ENCODE measurements around the gene IFT43.

IFT43 gene

DNA sequence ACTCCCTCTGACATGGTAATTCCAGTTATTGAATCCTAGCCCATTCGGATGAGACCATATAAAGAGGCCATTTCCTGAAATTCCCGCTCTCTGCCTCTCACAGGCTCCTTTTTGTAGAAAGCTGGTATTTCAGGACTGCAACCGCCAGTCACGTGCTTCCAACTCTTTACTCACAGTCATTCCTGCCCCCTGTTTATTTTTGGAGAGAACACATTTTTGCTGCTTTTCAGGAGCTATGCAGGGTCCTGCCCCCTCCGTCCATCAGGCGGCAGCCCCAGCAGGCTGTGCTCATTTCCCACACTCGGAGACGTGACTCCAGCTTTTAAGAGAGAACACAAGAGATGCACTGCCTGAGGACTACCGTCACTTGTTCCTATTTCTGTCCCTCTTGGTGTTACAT, 26.8 kb downstream of the IFT43 start:
- H3K27ac ChIP-seq = no peak overlapping the region
- no peak overlapping the region for H3K4me3 ChIP-seq
- no peaks in the 10 kb centered on the region for H3K27me3 ChIP-seq
- no peak for TF ChIP-seq Cebpa-rat (IDR thresholded peaks at IDR 0.05)
- no peak overlapping the region for H3K9ac ChIP-seq
- no peaks in the 10 kb centered on the region for H4K20me1 ChIP-seq
- H3K4me1 ChIP-seq = peaks cover 0 to 9% (median 0%) of the 10 kb centered on the region in 10 experiments; a peak in 4 of 20 replicates
- peaks cover 0 to 82% (median 9%) of the 10 kb centered on the region in 11 experiments; a peak in 10 of 22 replicates for H3K36me3 ChIP-seq
- no peaks in the 10 kb centered on the region; a peak in 1 of 22 replicates for H3K9me3 ChIP-seq (replicated peaks in 1 of 11)
- H3K4me2 ChIP-seq = no peak overlapping the region

DNA sequence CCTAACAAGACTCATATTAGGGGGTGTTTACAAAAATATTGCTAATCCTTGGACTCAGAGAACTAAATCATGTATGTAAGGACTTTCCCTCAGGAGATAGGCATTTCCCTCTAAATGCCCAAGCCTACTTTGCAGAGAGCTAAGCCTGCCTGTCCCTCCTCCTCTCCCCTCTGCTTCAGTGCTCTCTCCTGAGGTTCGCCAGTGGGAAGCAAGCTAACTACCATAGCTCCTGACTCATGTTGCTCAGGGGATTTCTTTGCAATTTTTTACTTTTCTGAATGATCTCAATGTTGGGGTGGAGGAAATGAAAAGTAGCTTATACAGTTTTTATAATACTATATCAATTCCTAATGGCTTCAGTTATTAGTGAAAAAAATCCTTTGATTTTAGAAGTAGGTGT, 29.6 kb downstream of the IFT43 start:
- H3K4me3 ChIP-seq = no peak overlapping the region
- H3K27ac ChIP-seq = no peak overlapping the region

DNA sequence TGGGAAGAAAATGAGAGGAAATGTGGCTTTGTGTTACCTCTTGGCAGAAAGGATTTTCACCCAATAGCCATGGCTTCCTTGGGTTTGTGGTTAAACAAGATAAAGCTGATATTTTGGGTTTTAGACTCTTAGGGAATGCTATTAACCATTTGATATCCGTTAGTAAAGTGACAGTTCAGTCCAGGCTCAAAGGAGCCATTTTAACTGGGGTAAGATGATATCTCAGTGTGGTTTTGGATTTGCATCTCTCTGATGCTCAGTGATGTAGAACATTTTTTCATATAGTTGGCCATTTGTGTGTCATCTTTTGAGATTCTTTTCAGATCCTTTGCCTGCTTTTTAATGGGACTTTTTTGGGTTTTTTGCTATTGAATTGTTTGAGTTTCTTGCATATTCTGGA, 30.1 kb downstream of the IFT43 start:
- Histone ChIP-seq H3K27ac (no peak overlapping the region), H3K27me3 (no peaks in the 10 kb centered on the region), H3K9me3 (replicated peaks in 1 of 11) (peaks cover 18 to 24% (median 21%) of the 10 kb centered on the region in 11 experiments), H3K36me3 (peaks cover 10 to 82% (median 20%) of the 10 kb centered on the region in 11 experiments; a peak in 18 of 22 replicates), H4K20me1 (no peaks in the 10 kb centered on the region), H3K9ac (no peak overlapping the region), H3K4me3 (no peak overlapping the region), H3K4me1 (peaks cover 0 to 9% (median 0%) of the 10 kb centered on the region in 10 experiments; a peak in 4 of 20 replicates), H3K4me2 (peak overlapping the region in 1 of 11 experiments; percentile 2; a peak in 1 of 22 replicates)
- TF ChIP-seq Cebpa-rat (IDR thresholded peaks at IDR 0.05) = no peak

More for the DNA sequence above, 29.6 kb downstream of the IFT43 start:
- H3K9me3 ChIP-seq (replicated peaks in 1 of 11) = peaks cover 13 to 19% (median 16%) of the 10 kb centered on the region in 11 experiments
- H3K36me3 ChIP-seq = peaks cover 5 to 79% (median 17%) of the 10 kb centered on the region in 11 experiments; a peak in 16 of 22 replicates
- no peaks in the 10 kb centered on the region for H3K27me3 ChIP-seq
- no peak overlapping the region for H3K9ac ChIP-seq
- H4K20me1 ChIP-seq = no peaks in the 10 kb centered on the region
- peaks cover 0 to 9% (median 0%) of the 10 kb centered on the region in 10 experiments; a peak in 4 of 20 replicates for H3K4me1 ChIP-seq
- no peak for TF ChIP-seq Cebpa-rat (IDR thresholded peaks at IDR 0.05)
- peak overlapping the region in 1 of 11 experiments; percentile 2; a peak in 1 of 22 replicates for H3K4me2 ChIP-seq

DNA sequence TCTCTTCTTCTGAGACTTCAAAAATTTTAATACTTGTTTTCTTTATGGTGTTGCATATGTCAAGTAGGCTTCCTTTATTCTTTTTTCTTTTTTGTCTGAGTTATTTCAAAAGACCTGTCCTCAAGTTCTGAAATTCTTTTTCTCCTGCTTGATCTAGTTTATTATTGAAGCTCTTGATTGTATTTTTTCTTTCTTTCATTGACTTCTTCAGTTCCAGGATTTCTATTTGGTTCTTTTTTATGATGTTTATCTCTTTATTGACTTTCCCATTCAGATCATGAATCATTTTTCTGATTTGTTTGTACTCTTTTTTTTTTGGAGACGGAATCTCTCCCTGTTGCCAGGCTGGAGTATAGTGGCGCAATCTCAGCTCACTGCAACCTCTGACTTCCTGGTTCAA, 34.1 kb downstream of the IFT43 start:
- Histone ChIP-seq H3K4me2 (no peak overlapping the region), H3K36me3 (peaks cover 8 to 66% (median 22%) of the 10 kb centered on the region in 11 experiments; a peak in 17 of 22 replicates), H3K9ac (no peak overlapping the region), H3K27me3 (no peaks in the 10 kb centered on the region), H3K4me3 (no peak overlapping the region), H3K27ac (no peak overlapping the region), H3K9me3 (replicated peaks in 1 of 11) (peaks cover 23 to 32% (median 27%) of the 10 kb centered on the region in 11 experiments), H4K20me1 (no peaks in the 10 kb centered on the region), H3K4me1 (peaks cover 0 to 9% (median 0%) of the 10 kb centered on the region in 10 experiments; a peak in 4 of 20 replicates)
- TF ChIP-seq Cebpa-rat (IDR thresholded peaks at IDR 0.05) = no peak

DNA sequence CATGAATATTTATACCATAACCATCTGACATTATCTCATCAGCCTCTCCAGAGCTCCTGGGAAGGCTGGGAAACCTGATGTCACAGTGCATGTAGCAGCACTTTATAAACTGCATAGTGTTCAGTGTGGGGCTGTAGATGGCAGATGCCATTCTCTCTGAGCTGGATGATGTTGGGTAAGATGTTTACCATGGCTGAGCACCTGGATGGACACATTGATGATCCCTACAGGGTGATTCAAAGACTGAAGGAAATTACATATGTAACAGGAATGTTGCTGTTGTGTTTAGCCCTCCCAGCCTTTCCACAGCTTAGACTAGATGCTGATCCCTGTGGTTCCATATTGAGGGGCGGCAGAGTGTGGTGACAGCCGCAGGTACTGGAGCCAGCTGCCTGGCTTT, 37.4 kb downstream of the IFT43 start:
- TF ChIP-seq Cebpa-rat (IDR thresholded peaks at IDR 0.05) = no peak

DNA sequence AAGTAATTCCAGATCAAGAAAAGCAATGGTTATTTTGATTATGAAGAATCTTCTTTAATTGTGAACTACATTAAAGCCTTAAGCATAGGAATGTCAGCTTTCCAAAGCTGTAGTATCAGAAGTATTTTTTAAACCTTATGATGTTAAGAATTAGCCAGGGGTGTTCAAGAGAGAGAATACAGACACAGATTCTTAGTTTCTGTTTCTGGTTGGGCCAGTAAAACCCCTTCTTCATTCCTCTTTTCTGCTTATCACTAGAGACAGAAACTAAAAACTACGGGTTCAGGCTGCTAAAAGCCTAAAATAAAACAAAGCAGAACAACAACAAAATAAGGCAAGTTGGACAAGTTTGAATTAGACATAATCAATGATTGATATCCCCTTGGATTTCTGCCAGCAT, 38.2 kb downstream of the IFT43 start:
- Histone ChIP-seq H3K27ac (no peak overlapping the region), H3K27me3 (no peaks in the 10 kb centered on the region), H3K4me1 (no peaks in the 10 kb centered on the region), H4K20me1 (no peaks in the 10 kb centered on the region), H3K4me3 (no peak overlapping the region), H3K9ac (no peak overlapping the region), H3K9me3 (replicated peaks in 1 of 11) (peaks cover 23 to 30% (median 25%) of the 10 kb centered on the region in 11 experiments), H3K36me3 (peaks cover 8 to 50% (median 22%) of the 10 kb centered on the region in 11 experiments; a peak in 17 of 22 replicates), H3K4me2 (no peak overlapping the region)
- no peak for TF ChIP-seq Cebpa-rat (IDR thresholded peaks at IDR 0.05)

More for the DNA sequence above, 37.4 kb downstream of the IFT43 start:
- H4K20me1 ChIP-seq = no peaks in the 10 kb centered on the region
- H3K4me3 ChIP-seq = no peak overlapping the region
- H3K9ac ChIP-seq = no peak overlapping the region
- H3K27me3 ChIP-seq = no peaks in the 10 kb centered on the region
- no peak overlapping the region for H3K27ac ChIP-seq
- peaks cover 23 to 32% (median 27%) of the 10 kb centered on the region in 11 experiments for H3K9me3 ChIP-seq (replicated peaks in 1 of 11)
- no peak overlapping the region for H3K4me2 ChIP-seq
- H3K36me3 ChIP-seq = peaks cover 8 to 51% (median 22%) of the 10 kb centered on the region in 11 experiments; a peak in 17 of 22 replicates
- no peaks in the 10 kb centered on the region for H3K4me1 ChIP-seq

DNA sequence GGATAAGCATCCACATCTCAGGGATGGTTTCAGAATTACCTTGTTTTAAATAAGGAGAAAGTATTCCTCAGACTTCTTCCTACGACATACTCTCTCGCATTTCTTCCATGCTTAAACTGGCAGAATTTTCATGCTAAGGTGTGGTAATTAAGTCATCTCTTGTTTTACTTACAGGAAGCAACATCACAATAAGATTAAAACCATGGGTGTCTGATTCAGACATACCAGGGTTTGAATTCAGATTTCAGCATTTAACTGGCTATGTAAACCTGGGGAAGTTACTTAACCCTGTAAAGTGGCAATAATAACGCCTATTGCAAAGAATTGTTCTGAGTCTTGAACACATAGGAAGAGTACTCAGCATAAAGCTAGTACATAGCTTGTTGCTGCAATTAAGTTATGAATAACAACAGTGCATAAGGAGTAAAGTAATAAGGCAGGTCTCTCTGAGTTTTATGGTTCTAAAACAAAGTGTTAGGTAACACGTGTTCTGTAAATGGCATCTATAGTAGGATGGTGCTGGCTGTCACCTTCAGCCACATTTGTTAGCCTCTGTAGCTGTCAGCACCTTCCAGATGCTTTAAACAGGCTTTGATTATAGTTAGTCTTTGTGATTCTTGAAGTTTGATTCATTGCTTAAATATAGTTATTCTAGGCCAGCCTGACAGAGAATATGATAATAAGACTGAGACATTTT, 38.8 kb downstream of the IFT43 start:
- Histone ChIP-seq H4K20me1 (no peaks in the 10 kb centered on the region), H3K9ac (no peak overlapping the region), H3K36me3 (peaks cover 8 to 46% (median 17%) of the 10 kb centered on the region in 11 experiments; a peak in 17 of 22 replicates), H3K4me2 (no peak overlapping the region), H3K4me1 (no peaks in the 10 kb centered on the region), H3K27me3 (no peaks in the 10 kb centered on the region), H3K27ac (no peak overlapping the region), H3K4me3 (no peak overlapping the region), H3K9me3 (replicated peaks in 1 of 11) (peaks cover 17 to 30% (median 19%) of the 10 kb centered on the region in 11 experiments)
- TF ChIP-seq Cebpa-rat (IDR thresholded peaks at IDR 0.05) = no peak

DNA sequence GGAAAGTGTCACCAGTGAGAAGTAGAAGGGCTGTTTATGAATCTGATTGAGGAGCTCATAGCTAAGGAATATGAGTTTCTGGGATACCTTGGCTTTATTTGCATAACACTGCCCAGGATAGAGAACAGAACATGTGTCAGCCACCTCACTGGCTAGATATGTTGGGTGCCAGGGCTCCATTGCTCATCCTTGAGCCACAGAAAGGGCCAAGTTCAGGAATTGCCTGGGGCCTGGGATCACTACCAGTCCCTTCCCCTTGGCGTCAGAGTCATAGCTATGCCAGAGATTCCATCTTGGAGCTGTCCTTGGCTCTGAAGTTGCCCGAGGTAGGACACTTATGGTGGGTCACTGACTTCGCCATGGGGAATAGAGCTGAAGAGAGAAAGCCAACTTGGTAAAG, 49.0 kb downstream of the IFT43 start:
- Histone ChIP-seq H3K4me3 (no peak overlapping the region), H3K9me3 (replicated peaks in 1 of 11) (no peaks in the 10 kb centered on the region), H3K4me1 (peaks cover 0 to 10% (median 4%) of the 10 kb centered on the region in 10 experiments; a peak in 4 of 20 replicates), H4K20me1 (no peaks in the 10 kb centered on the region), H3K27me3 (no peaks in the 10 kb centered on the region), H3K36me3 (peaks cover 0 to 21% (median 0%) of the 10 kb centered on the region in 11 experiments; a peak in 3 of 22 replicates), H3K9ac (no peak overlapping the region), H3K27ac (no peak overlapping the region), H3K4me2 (no peak overlapping the region)
- TF ChIP-seq Cebpa-rat (IDR thresholded peaks at IDR 0.05) = no peak

DNA sequence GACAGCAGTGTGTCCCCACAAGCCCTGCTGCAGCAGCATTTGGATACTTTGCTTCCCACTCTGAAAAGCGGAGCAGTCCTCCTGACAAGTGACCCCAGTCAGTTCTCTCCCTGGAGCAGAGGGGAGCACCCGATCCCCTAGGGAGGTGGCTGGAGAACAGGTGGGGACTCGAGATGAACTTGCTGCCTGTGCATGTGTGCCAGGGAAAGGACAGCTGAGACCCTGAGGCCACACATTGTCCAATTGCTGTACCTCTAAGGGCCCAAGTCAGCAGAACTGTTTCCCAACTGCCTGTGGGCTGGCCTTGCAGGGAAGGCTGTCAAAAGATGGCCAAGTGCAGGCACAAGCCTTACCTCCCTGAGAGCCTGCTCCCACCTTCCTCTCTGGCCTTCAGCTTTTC, 55.1 kb downstream of the IFT43 start:
- H3K4me2 ChIP-seq = no peak overlapping the region
- no peak overlapping the region for H3K27ac ChIP-seq
- H3K9me3 ChIP-seq (replicated peaks in 1 of 11) = no peaks in the 10 kb centered on the region
- H3K9ac ChIP-seq = no peak overlapping the region
- H3K4me1 ChIP-seq = peaks cover 0 to 7% (median 0%) of the 10 kb centered on the region in 10 experiments; a peak in 1 of 20 replicates
- H3K4me3 ChIP-seq = no peak overlapping the region
- H3K36me3 ChIP-seq = peaks cover 0 to 4% (median 0%) of the 10 kb centered on the region in 11 experiments; a peak in 1 of 22 replicates
- no peak for TF ChIP-seq Cebpa-rat (IDR thresholded peaks at IDR 0.05)
- H3K27me3 ChIP-seq = no peaks in the 10 kb centered on the region
- H4K20me1 ChIP-seq = no peaks in the 10 kb centered on the region; a peak in 1 of 22 replicates
